Measurements from ENCODE around the gene SIGLEC8.
"Not testable (repeated sequence)": the region's sequence is repeated elsewhere in the genome, so short reads cannot be mapped to it uniquely, and the experiment has no call there.

Gene SIGLEC8

GRCh38 chr19:51458051-51458645 lies at the start of gene SIGLEC8:
SIGLEC8 (minus strand) TSS chr19:51458454; CDS start chr19:51458387, 67 bp downstream.
- no peak for DNase-seq (ENCODE audit: low read depth in 2 of 2)

GRCh38 chr19:51507640-51508058 lies 49.4 kb upstream of the SIGLEC8 start:
- DNase-seq (ENCODE audit: low read depth in 2 of 2): no peak

- DNase-seq (ENCODE audit: low read depth in 2 of 2): no peak
Measured at GRCh38 chr19:51507192-51507591, 48.9 kb upstream of the SIGLEC8 start.

- no peak for DNase-seq (ENCODE audit: low read depth in 2 of 2)
Measured at GRCh38 chr19:51505904-51506303, 47.6 kb upstream of the SIGLEC8 start.

- DNase-seq (ENCODE audit: low read depth in 2 of 2): no peak
Measured at GRCh38 chr19:51503896-51504295, 45.6 kb upstream of the SIGLEC8 start.

GRCh38 chr19:51503286-51503817 lies 45.1 kb upstream of the SIGLEC8 start:
- no peak for DNase-seq (ENCODE audit: low read depth in 2 of 2)

GRCh38 chr19:51501594-51502263 lies 43.5 kb upstream of the SIGLEC8 start, which contains the start of gene SIGLEC12:
SIGLEC12 (minus strand) TSS chr19:51501800; CDS start chr19:51501733, 67 bp downstream.
- no peak for DNase-seq (ENCODE audit: low read depth in 2 of 2)

GRCh38 chr19:51500931-51501330 lies 42.7 kb upstream of the SIGLEC8 start:
- DNase-seq (ENCODE audit: low read depth in 2 of 2): not testable (repeated sequence)

GRCh38 chr19:51497666-51498065 lies 39.4 kb upstream of the SIGLEC8 start:
- no peak for DNase-seq (ENCODE audit: low read depth in 2 of 2)

- DNase-seq (ENCODE audit: low read depth in 2 of 2): no peak
Measured at GRCh38 chr19:51493776-51494175, 35.5 kb upstream of the SIGLEC8 start.

GRCh38 chr19:51491586-51491985 lies 33.3 kb upstream of the SIGLEC8 start:
- no peak for DNase-seq (ENCODE audit: low read depth in 2 of 2)

GRCh38 chr19:51490676-51491075 lies 32.4 kb upstream of the SIGLEC8 start:
- DNase-seq (ENCODE audit: low read depth in 2 of 2): no peak

GRCh38 chr19:51489113-51489512 lies 30.9 kb upstream of the SIGLEC8 start:
- DNase-seq (ENCODE audit: low read depth in 2 of 2): no peak

GRCh38 chr19:51488491-51488890 lies 30.2 kb upstream of the SIGLEC8 start:
- no peak for DNase-seq (ENCODE audit: low read depth in 2 of 2)

- no peak for DNase-seq (ENCODE audit: low read depth in 2 of 2)
Measured at GRCh38 chr19:51485960-51486660, 27.9 kb upstream of the SIGLEC8 start.

- no peak for DNase-seq (ENCODE audit: low read depth in 2 of 2)
Measured at GRCh38 chr19:51480590-51480989, 22.3 kb upstream of the SIGLEC8 start.

- no peak for DNase-seq (ENCODE audit: low read depth in 2 of 2)
Measured at GRCh38 chr19:51479531-51480331, 21.5 kb upstream of the SIGLEC8 start.

GRCh38 chr19:51478381-51479234 lies 20.4 kb upstream of the SIGLEC8 start, which contains the start of gene CEACAM18:
CEACAM18 (plus strand) TSS chr19:51478539.
- no peak for DNase-seq (ENCODE audit: low read depth in 2 of 2)

- DNase-seq (ENCODE audit: low read depth in 2 of 2): no peak
Measured at GRCh38 chr19:51477344-51477743, 19.1 kb upstream of the SIGLEC8 start.

- no peak for DNase-seq (ENCODE audit: low read depth in 2 of 2)
Measured at GRCh38 chr19:51476164-51476563, 17.9 kb upstream of the SIGLEC8 start.

Data from stimulated activated CD8-positive, alpha-beta memory T cell treated with anti-CD3 and anti-CD28 coated beads, Interleukin-2, amount 100 ng/mL, for 48 hours (primary cell).